Stimulated activated CD8-positive, alpha-beta memory T cell treated with anti-CD3 and anti-CD28 coated beads, Interleukin-7, amount 100 ng/mL, for 1 hour (primary cell): ENCODE data around the gene C12orf43.

Source experiments
- DNase-seq, 2 donors: peaks; one replicate each; pipeline ENCODE4 v3.0.0-alpha.2; 2020; ENCODE audit warnings: low read depth in 2 of 2

Gene C12orf43

GRCh38 chr12:121030576-121031212 is 14.4 kb upstream of the C12orf43 start:
- DNase-seq, result no peak

- no peak for DNase-seq
These were observed 10.2 kb upstream of the C12orf43 start for GRCh38 chr12:121026274-121027045.

GRCh38 chr12:121025442-121026226 is 9.3 kb upstream of the C12orf43 start:
- no peak for DNase-seq

GRCh38 chr12:121023799-121024198 is 7.5 kb upstream of the C12orf43 start:
- DNase-seq, result no peak

GRCh38 chr12:121022713-121023112 is 6.4 kb upstream of the C12orf43 start:
- no peak for DNase-seq

GRCh38 chr12:121021754-121022153 is 5.5 kb upstream of the C12orf43 start:
- no peak for DNase-seq

GRCh38 chr12:121018860-121019617 is 2.8 kb upstream of the C12orf43 start:
- no peak for DNase-seq

GRCh38 chr12:121017966-121018491 is 1.7 kb upstream of the C12orf43 start:
- DNase-seq, result no peak

GRCh38 chr12:121013715-121014114 is 2.6 kb downstream of the C12orf43 start:
- no peak for DNase-seq

- DNase-seq, result no peak
These were observed 4.5 kb downstream of the C12orf43 start for GRCh38 chr12:121011820-121012219.

- DNase-seq, result no peak
These were observed 5.4 kb downstream of the C12orf43 start for GRCh38 chr12:121010860-121011259.

- no peak for DNase-seq
These were observed 6.5 kb downstream of the C12orf43 start for GRCh38 chr12:121009741-121010140.

- no peak for DNase-seq
These were observed 7.8 kb downstream of the C12orf43 start for GRCh38 chr12:121008347-121009098.

GRCh38 chr12:121005346-121005815 is 10.9 kb downstream of the C12orf43 start:
- no peak for DNase-seq

GRCh38 chr12:121004253-121004815 is 12.0 kb downstream of the C12orf43 start:
- DNase-seq, result no peak

GRCh38 chr12:121003650-121004049 is 12.6 kb downstream of the C12orf43 start:
- no peak for DNase-seq

- no peak for DNase-seq
These were observed 14.3 kb downstream of the C12orf43 start for GRCh38 chr12:121001841-121002483.

GRCh38 chr12:121001060-121001459 is 15.2 kb downstream of the C12orf43 start:
- DNase-seq, result no peak

GRCh38 chr12:121000530-121000929 is 15.8 kb downstream of the C12orf43 start:
- no peak for DNase-seq
